GM23248 (cell line): ENCODE data around the gene SCAPER. TPM values are rescaled to one million over a fixed set of nuclear protein-coding genes. Genes with fewer than 3 reads are reported as not detected.

Experiments used
- DNase-seq: peaks from one replicate; pipeline ENCODE4 v3.0.0-alpha.2; 2015
- H2AFZ ChIP-seq: fragments of 200-600 bp; sonication (generic); 2 replicates; pipeline ENCODE4 v1.6.1; 2016; ENCODE audit warnings: antibody characterized with exemption
- H3F3A ChIP-seq: fragments of 200-600 bp; sonication (generic); 2 replicates; pipeline ENCODE4 v1.6.1; 2016; ENCODE audit warnings: mild to moderate bottlenecking, antibody characterized with exemption, mixed run types; ENCODE audit not compliant: insufficient read depth
- H3K27ac ChIP-seq: fragments of 200-600 bp; sonication (generic); 2 replicates; pipeline ENCODE4 v1.5.1; 2016; ENCODE audit warnings: mild to moderate bottlenecking
- H3K27me3 ChIP-seq: fragments of 200-600 bp; sonication (generic); replicated peaks from 2 replicates; pipeline ENCODE4 v1.6.1; 2016; ENCODE audit warnings: mild to moderate bottlenecking; ENCODE audit not compliant: insufficient read depth
- H3K36me3 ChIP-seq: fragments of 200-600 bp; sonication (generic); 2 replicates; pipeline ENCODE4 v1.6.1; 2016; ENCODE audit warnings: low read depth, mild to moderate bottlenecking
- H3K4me1 ChIP-seq: fragments of 200-600 bp; sonication (generic); 2 replicates; pipeline ENCODE4 v1.6.1; 2016; ENCODE audit warnings: mild to moderate bottlenecking; ENCODE audit not compliant: insufficient read depth
- H3K4me2 ChIP-seq: fragments of 200-600 bp; sonication (generic); one replicate; pipeline ENCODE4 v1.6.1; 2016; ENCODE audit warnings: mild to moderate bottlenecking; ENCODE audit not compliant: unreplicated experiment
- H3K4me3 ChIP-seq: fragments of 200-600 bp; sonication (generic); 2 replicates; pipeline ENCODE4 v1.5.1; 2016; ENCODE audit warnings: mild to moderate bottlenecking
- H3K79me2 ChIP-seq: fragments of 200-600 bp; sonication (generic); 2 replicates; pipeline ENCODE4 v1.6.1; 2016; ENCODE audit warnings: mild to moderate bottlenecking; ENCODE audit not compliant: insufficient read depth
- H3K9ac ChIP-seq: fragments of 200-600 bp; sonication (generic); 2 replicates; pipeline ENCODE4 v1.6.1; 2016; ENCODE audit warnings: mild to moderate bottlenecking
- H3K9me2 ChIP-seq: fragments of 200-600 bp; sonication (generic); 2 replicates; pipeline ENCODE4 v1.6.1; 2016; ENCODE audit warnings: mixed run types, mild to moderate bottlenecking, moderate library complexity; ENCODE audit not compliant: insufficient read depth
- H3K9me3 ChIP-seq: fragments of 200-600 bp; sonication (generic); one replicate; pipeline ENCODE4 v1.6.1; 2017; ENCODE audit warnings: low read depth
- H4K20me1 ChIP-seq: fragments of 200-600 bp; sonication (generic); 2 replicates; pipeline ENCODE4 v1.6.0; 2016; ENCODE audit not compliant: insufficient read depth
- EZH2 ChIP-seq: fragments of 200-600 bp; sonication (generic); IDR thresholded peaks from 2 replicates; pipeline ENCODE4 v1.6.1; 2018; ENCODE audit warnings: antibody characterized with exemption, mild to moderate bottlenecking; ENCODE audit not compliant: insufficient read depth, poor library complexity, severe bottlenecking
- EZH2phosphoT487 ChIP-seq: fragments of 200-600 bp; sonication (generic); IDR thresholded peaks from 2 replicates; pipeline ENCODE4 v1.6.1; 2018; ENCODE audit warnings: antibody characterized with exemption, moderate library complexity, mild to moderate bottlenecking, low read depth; ENCODE audit not compliant: insufficient read depth
- WGBS, 2 experiments: methylation state at CpG; one replicate each; pipeline ENCODE4 v1.1.6; 2015 to 2017; ENCODE audit warnings: low lambda C conversion rate in 2 of 2, low coverage in 1 of 2; ENCODE audit errors: missing lambda C conversion rate in 2 of 2; 5-methylcytosine and 5-hydroxymethylcytosine counted together
- in situ Hi-C: fragments of 300-500 bp; cut with MboI; formaldehyde crosslinking; loops from 2 replicates; pipeline ENCODE4 v1.15.0; 2020
- polyA plus RNA-seq: library from polyadenylated mRNA; unstranded; fragments of >200 nt; fragmentation: Nextera tagmentation; extraction: Ambion mirVana; gene quantifications from 2 replicates; pipeline ENCODE4 v1.2.1, GENCODE V29; 2016
- total RNA-seq: library from RNA; depleted of rRNA; stranded (reverse); fragments of >200 nt; shearing (Covaris generic); gene quantifications from 2 replicates; pipeline ENCODE4 v1.2.3, GENCODE V29; 2014

SCAPER gene
- total and polyA plus RNA-seq, 2 experiments from 2014 or later: 5.9 to 7.8 TPM

GRCh38 chr15:76418352-76419140 lies 486.6 kb downstream of the SCAPER start:
- TF ChIP-seq EZH2 (no peak), EZH2phosphoT487 (no peak)
- H3K79me2 ChIP-seq: no peaks in the 10 kb centered on the region
- 75 to 83% methylated on average over 2 of the region's 2 CpGs for WGBS, 2 experiments
- H3F3A ChIP-seq: no peaks in the 10 kb centered on the region
- no peaks in the 10 kb centered on the region for H4K20me1 ChIP-seq
- H2AFZ ChIP-seq: no peak overlapping the region
- no peaks in the 10 kb centered on the region for H3K27me3 ChIP-seq
- no peaks in the 10 kb centered on the region for H3K9me3 ChIP-seq
- no peak overlapping the region for H3K27ac ChIP-seq
- H3K4me3 ChIP-seq: no peak overlapping the region
- in situ Hi-C loops: no loop called here
- no peaks in the 10 kb centered on the region for H3K36me3 ChIP-seq
- no peak for DNase-seq
- H3K4me1 ChIP-seq: no peaks in the 10 kb centered on the region
- no peaks in the 10 kb centered on the region for H3K9me2 ChIP-seq
- H3K9ac ChIP-seq: no peak overlapping the region
- no peak overlapping the region for H3K4me2 ChIP-seq

DNA sequence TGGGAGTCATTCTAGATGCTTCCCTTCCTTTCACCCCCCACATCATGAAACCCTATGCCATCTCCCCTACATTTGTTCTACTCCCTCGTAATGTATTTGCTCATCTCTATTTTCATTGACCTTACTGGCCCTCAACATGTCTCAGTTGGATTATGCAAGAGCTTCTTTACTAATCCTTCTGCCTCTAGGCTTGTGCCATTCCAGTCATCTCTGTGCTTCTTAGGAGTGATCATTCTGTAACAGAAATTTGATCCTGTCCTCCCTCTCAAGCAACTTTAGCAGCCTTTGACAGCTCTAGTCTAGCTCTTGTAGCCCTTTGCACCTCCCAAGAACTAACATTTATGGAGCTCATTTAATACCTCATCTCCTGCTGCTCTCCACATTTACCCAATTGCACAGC lies 503.9 kb downstream of the SCAPER start:
- TF ChIP-seq EZH2: no peak
- peak; percentile 16 for DNase-seq

GRCh38 chr15:76398317-76399104 lies 506.6 kb downstream of the SCAPER start:
- no peaks in the 10 kb centered on the region for H3F3A ChIP-seq
- H3K27me3 ChIP-seq: no peaks in the 10 kb centered on the region
- H3K9ac ChIP-seq: no peak overlapping the region
- H3K9me2 ChIP-seq: no peaks in the 10 kb centered on the region
- H3K9me3 ChIP-seq: no peaks in the 10 kb centered on the region
- H2AFZ ChIP-seq: no peak overlapping the region
- H4K20me1 ChIP-seq: no peaks in the 10 kb centered on the region
- no peak for TF ChIP-seq EZH2phosphoT487
- no peak for TF ChIP-seq EZH2
- H3K4me1 ChIP-seq: no peaks in the 10 kb centered on the region
- DNase-seq: no peak
- no peaks in the 10 kb centered on the region for H3K79me2 ChIP-seq
- no peak overlapping the region for H3K4me3 ChIP-seq
- no peaks in the 10 kb centered on the region for H3K36me3 ChIP-seq
- WGBS, 2 experiments: 89 to 90% methylated on average over 1 of the region's 1 CpG
- H3K27ac ChIP-seq: no peak overlapping the region
- no peak overlapping the region for H3K4me2 ChIP-seq
- in situ Hi-C loops: no loop called here

More for the DNA sequence above, 503.9 kb downstream of the SCAPER start:
- Histone ChIP-seq H3K27me3 (no peaks in the 10 kb centered on the region), H4K20me1 (no peaks in the 10 kb centered on the region), H3K9ac (no peak overlapping the region), H3K4me3 (no peak overlapping the region), H3K9me2 (no peaks in the 10 kb centered on the region), H3K79me2 (no peaks in the 10 kb centered on the region), H2AFZ (no peak overlapping the region), H3K9me3 (no peaks in the 10 kb centered on the region), H3K4me1 (no peaks in the 10 kb centered on the region), H3F3A (no peaks in the 10 kb centered on the region), H3K4me2 (no peak overlapping the region), H3K27ac (no peak overlapping the region), H3K36me3 (no peaks in the 10 kb centered on the region)
- 74 to 84% methylated on average over 1 of the region's 1 CpG for WGBS, 2 experiments
- in situ Hi-C loops: no loop called here

GRCh38 chr15:76393614-76394013 lies 511.5 kb downstream of the SCAPER start:
- TF ChIP-seq EZH2phosphoT487: no peak
- no peak for TF ChIP-seq EZH2
- H3K9me3 ChIP-seq: no peaks in the 10 kb centered on the region
- no peak overlapping the region for H3K4me3 ChIP-seq
- no peaks in the 10 kb centered on the region for H3K9me2 ChIP-seq
- no peak overlapping the region for H3K4me2 ChIP-seq
- no peaks in the 10 kb centered on the region for H4K20me1 ChIP-seq
- no peaks in the 10 kb centered on the region for H3K27me3 ChIP-seq
- DNase-seq: no peak
- H3K36me3 ChIP-seq: no peaks in the 10 kb centered on the region
- WGBS, 2 experiments: 96 to 100% methylated on average over 1 of the region's 1 CpG
- H3K9ac ChIP-seq: no peak overlapping the region
- in situ Hi-C loops: no loop called here
- H3K27ac ChIP-seq: no peak overlapping the region
- no peak overlapping the region for H2AFZ ChIP-seq
- no peaks in the 10 kb centered on the region for H3K4me1 ChIP-seq
- H3K79me2 ChIP-seq: no peaks in the 10 kb centered on the region
- H3F3A ChIP-seq: no peaks in the 10 kb centered on the region
